DMS153 treated with DMSO at 0.1 percent for 48 hours (cell line): ENCODE measurements around the gene SBF2.

ENCODE experiments used
- DNase-seq: peaks from one replicate; lab custom pipeline; 2025; ENCODE audit not compliant: unreplicated experiment; lab: John Stamatoyannopoulos, UW

SBF2 gene

DNA sequence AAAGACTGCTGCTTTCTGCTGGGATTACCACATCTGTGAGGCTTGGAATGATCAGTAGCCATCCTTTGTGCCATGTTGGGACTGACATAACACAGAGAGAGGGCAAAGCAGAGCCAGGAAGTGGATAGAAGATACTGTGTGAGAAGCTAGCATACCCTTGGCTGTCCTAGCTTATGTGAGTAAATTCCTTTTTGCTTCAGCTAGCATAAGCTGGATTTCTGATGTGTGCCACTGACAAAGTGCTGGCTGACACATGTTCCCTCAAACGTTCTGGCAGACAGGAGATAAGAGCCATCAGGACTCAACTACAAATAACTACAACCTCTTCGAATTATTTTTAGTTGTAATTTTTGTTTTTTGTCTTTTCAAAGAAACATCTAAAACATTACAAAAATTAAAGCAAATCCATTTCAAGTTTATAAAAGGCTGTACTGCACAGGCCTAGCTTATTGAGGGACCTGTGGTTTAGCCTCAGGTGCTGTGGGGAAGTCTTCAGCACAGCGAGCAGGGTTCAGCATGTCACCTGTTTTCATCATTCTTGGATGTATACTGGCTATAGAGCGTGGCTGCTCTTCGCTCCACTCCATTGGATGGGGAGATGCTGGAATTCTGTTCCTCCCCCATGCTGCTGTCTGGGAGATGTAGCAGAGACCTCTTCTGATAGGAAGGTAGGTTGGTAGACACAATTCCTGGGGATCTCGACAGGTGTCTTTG is 509.3 kb downstream of the SBF2 start:
- no peak for DNase-seq

DNA sequence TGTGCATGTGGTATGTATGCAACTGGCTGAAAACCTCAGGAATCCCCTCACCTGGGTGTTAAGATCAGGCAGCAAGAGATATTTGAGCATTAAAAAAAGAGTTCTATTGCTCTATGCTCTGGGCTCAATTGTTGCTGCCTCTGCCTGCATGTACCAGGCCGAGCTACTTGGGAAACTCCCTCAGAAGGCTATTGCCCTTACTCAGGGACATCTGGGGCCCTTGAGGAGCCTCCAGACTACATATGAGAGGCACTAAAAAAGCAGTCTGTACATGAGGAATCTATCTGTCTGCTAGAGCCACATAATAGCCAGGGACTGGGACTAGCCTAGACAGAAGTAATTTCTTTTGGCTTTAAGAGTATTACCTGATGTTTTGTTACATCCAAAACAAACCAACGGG is 510.0 kb downstream of the SBF2 start:
- DNase-seq = no peak

DNA sequence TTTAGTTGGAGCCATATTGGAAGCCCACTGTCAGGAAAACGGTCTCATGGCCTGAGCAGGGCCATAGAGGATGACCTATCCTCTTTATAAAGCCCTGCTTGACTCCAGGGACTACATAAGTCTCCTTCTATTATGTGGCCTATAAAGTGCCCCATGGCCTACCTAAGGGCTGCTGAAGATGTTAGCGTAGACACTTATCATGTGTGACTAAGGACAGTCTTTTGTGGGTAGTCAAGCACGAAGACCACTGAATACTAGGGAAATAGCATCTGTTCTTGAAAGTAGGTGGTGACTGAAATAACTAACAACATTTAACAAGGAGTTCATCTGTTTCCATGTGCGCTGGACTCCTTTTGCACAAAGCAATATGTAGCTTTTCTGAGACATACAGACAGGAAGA is 513.1 kb downstream of the SBF2 start:
- no peak for DNase-seq

DNA sequence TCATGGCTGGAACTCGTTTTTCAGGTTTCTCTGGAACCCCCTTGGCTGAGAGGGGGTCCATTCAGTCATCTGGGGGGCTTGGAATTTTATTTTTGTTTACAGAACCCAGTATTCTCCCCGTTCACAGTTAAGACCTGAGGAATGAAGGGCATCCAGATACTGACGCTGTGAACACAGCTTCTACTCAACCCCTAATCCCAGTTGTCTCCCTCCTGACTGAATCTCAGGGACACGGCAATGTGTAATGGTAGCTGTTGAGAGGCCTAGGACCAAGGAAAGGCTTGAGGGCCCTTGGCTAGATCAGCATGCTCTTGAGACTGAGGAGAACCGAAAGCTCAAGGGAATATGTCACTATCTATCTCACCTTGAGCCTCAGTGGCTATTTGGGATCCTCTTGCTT is 516.5 kb downstream of the SBF2 start:
- no peak for DNase-seq

DNA sequence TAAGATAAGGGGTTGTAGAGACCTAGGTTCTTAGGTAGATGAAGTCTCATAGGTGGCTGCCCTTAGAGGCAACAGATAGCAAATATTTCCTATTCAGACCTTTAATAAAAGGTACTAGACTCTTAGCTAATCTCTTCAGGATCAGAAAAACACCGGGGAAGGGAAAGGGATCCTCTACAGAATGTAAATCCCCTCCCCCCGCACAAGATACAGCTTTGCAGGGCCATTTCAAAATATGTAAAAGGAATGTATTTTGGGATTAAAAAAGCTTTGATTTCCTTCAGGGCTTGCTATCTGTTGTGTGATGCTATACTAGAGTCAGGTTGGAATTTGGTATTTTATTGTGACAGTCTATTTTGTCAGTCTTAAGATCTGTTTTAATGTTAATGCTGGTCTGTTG is 517.0 kb downstream of the SBF2 start:
- no peak for DNase-seq

DNA sequence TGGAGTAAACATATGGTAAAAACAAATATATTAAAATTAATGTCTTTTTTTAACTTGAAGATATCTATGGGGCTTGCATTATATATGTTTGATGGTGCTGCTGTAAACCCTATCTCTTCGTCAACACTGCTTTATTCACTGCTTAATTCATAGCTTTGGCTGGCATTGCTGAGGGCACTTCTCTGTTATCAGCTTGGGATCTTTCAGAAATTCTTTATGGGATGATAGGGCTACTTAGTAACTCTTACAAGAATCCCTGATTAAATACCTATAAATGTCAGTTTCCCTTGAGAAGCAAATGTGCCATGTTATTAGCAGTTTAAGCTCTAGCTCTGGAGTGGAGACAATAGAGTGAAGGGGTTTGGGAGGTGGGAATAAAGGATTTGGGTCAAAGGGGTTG is 517.8 kb downstream of the SBF2 start:
- DNase-seq = no peak

DNA sequence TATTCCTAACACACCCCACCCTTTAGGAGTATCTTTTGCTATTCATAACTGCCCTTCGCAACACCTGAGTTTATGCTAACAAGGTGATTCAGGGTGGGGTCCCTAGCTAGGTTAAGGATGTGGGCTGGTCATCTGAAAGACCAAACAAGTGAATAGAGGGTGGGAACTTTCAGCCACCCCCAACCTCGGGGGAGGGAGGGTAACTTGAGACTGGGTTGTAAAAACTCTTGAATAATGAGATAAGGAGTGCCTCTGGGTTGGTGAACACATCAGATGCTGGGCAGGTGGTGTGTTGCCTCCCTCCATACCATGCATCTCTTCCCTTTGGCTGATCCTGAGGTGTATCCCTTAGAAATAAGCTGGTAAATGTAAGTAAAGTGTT is 518.6 kb downstream of the SBF2 start:
- no peak for DNase-seq

DNA sequence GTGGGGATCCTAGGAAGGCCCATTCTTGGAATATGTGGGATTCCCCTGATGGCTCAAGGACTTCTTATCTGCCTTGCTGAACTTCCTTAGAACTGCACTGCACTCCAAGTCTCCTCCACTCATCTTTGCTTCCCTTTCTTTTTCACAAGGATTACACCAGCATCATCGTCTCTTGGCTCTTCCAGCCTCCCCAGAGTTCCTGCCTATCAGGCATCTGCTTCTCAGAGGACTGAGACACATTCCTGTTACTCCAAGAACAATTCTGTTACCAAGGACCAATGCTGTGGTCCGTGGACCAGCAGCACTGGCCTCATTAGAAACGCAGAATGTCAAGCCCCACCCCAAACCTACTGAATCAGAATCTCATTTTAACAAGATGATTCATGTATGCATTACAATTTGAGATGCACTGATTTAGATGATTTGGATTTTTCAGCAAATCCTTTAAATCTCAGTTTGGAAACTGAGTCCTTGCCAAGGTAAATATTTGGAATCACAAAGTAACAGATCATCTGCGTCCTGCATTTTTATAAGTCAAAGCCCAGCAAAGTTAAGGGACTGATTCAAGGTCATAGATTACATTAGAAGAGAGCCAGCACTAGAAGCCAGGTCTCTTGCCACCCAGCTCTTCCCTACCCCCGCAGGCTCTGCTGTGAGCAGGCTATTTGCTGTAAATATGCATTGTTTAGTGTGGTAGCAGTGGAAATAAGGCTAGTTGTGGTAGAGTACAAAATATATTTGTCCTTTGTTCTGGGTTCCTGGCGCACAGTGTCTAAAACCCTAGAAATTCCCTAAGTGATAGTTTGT is 519.2 kb downstream of the SBF2 start:
- no peak for DNase-seq

DNA sequence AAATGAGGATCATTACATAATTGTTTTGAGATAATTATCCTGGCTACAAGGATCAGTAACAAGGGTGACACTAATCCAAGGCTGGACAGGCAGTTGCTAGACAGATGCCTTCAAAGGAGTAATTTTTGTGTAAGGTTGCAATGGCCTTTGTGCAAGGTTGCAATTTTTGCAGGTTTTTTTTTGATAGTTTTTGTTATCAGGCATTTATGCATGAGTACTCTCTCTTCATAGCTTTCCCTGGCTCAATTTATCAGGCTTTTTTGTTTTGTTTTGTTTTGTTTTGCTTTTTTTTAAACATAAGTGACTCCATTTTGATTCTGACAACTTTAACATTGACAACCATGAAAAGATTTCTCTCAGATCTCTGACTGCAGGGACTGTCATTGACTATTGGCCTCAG is 519.9 kb downstream of the SBF2 start:
- no peak for DNase-seq

DNA sequence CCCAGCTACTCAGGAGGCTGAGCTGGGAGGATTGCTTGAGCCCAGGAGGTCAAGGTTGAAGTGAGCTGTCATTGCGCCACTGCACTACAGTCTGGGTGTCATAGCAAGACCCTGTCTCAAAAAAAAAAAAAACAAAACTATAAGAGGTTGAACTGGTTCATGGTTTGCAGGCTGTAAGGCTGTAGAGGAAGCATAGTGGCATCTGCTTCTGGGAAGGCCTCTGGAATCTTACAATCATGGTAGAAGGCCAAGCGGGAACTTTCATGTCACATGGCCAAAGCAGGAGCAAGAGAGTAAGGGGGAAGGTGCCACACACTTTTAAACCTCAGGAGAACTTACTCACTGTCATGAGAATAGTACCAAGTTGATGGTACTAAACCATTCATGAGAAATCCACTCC is 520.5 kb downstream of the SBF2 start:
- DNase-seq = no peak

DNA sequence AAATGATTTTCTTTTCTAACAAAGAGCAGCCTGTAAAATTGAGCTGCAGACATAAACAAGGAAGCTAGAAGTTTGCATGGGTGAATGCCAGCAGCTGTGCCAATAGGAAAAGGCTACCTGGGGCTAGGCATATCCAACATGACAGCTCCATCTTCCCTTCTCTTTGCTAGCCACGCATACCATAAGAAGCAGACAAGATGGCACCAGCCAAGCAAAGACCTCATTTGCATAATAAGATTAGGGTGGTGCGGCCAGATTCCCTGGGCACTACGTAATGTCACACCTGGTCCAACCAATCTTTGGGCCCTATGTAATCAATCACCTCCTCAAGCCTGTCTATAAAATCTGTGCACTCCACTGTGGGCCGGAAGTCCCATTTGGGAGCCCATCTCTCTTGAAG is 521.8 kb downstream of the SBF2 start:
- DNase-seq = no peak

DNA sequence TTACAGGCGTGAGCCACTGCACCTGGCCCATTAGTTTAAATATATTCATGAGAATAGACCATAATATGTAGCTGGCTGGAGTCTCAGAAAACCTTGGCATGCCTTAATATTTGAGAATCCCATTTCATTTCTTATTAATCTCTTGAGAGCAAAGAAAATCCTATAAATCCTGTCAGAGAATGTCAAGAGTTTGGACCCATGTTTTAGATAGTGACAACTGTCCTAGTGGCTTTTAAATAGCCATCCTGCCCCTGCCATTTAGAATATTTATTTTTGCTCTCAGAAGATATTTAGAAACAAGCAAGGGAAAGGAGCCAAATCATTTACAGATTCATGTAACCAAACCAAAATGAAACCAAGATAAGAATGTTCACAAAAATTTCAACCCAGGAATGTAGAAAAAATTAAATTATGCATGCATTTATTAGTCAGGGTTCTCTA is 522.9 kb downstream of the SBF2 start:
- no peak for DNase-seq

DNA sequence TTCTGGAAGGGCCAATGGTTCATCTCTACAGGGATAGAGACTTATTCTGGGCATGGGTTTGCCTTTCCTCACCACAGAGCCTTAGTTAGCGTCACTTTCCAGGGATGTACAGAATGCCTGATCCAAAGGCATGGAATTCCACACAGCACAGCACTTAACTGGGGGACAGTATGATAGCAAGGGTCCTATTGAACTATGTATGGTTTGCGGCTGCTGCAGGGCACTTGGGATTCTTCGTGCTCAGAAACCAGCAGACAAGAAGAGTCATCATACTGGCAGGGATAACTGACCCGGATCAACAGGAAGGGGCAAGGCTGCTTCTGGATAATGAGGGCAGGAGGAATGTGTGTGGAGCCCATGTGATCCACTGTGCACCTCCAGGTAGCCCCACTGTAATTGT is 524.4 kb downstream of the SBF2 start:
- no peak for DNase-seq

DNA sequence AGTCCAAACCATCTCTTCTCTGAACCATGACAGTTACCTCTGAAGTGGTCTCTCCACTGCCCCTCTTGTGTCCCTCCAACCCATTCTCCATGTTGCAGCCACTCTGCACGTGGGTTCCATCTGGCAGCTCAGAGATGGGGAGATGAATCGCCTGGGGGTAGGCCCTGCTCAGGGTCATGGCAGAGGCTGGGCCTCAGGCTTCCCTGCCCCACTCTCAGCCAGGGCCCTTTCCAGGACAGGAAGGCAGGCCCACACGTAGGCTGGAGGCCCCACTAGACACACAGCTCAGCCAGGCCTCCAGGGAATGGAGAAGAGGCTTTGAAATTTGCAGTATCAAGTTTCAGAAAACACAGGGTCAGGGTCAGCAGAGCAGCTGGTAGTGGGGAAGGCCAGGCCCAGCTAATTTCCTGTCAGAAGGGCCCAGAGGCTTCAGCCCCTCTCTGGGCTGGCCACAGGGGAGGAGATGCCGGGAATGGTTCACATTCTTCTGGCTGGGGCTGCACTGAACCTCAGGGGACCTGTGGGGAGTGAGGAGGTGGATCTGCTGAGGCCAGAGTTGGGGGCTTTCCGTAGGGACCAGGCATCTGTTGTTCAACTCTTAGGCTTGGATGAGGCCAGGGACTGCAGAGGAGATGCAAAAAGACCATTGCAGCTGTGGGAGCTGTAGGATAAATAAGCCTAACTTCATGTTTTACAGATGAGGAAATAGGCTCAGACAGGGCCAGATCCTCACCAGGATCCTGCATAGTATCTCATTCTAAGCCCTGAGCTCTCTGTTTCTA is 528.5 kb downstream of the SBF2 start:
- DNase-seq = peak; percentile 13

DNA sequence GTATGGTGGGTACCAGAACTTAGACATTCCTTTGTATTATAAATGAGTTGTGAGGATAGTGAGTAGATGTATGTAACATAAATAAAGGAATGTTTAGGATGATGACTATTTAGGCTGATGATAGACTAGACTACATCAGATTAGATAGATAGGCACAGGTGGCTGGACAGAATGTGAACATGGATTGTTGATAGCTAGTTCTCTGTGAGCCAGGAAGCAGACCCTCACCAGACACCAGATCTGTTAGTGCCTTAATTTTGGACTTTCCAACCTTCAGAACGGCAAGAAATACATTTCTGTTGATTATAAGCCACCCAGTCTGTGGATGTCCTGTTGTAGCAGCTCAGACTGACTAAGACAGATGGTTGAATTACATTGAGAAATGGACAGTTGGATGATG is 530.7 kb downstream of the SBF2 start:
- DNase-seq = no peak

DNA sequence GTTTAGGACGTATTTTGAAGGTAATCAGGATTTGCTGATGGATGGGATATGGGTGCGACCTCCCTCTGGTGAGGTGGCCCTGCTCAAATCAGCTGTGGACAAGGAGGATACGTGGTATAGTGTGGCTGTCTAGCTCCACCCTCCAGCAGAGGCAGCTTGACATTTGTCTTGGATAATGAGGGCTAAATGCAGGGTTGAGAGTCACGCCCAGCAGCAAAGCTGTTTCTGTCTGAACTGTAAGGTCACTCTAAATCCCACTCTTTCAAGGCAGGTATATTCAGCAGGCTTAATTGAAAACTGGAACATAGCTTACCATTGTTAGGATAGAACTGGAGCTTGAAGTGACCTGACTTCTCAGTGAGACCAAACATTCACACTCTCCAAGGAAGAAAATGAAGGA is 531.5 kb downstream of the SBF2 start:
- DNase-seq = no peak

DNA sequence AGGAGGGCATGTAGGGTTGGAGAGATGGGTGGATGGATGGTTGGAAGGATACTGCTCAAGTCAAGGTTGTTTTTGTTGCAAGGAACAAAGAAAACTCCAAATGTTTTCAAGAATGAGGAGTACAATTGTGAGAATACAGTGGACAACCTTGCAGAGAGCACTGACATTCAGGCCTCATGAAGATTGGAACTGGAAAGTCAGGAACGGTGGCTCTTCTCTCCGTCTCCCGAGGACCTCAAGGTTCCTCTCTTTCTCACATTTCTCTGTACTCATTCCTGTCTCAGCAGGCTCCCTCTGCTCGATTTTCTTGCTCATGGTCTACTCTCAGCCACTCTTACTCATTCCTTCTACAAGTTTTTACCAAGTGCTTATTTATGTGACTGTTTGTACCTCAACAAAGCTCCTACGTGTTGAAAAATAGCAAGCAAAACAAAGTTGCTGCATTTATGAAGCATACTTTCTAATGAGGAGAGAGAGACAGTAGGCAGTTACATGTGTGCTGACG is 532.5 kb downstream of the SBF2 start:
- no peak for DNase-seq

DNA sequence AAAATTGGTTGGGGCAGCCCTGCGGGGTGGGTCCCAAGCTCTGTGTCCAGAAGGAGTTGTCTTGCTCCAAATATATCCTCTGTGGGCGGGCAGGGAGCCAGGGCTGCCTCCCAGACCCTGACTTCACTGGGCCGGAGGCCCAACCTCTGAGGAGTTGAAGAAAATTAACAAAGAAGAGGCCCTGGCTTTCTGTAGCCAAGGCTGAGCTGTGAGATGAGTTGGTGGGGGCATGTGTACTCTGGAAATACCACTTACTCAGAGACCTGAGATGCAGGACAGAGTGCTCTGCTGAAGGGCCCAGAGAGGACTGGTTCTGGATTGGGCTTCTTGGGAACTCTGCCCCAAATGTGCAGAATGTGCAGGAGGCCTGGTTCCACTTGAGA is 533.8 kb downstream of the SBF2 start:
- DNase-seq = no peak

DNA sequence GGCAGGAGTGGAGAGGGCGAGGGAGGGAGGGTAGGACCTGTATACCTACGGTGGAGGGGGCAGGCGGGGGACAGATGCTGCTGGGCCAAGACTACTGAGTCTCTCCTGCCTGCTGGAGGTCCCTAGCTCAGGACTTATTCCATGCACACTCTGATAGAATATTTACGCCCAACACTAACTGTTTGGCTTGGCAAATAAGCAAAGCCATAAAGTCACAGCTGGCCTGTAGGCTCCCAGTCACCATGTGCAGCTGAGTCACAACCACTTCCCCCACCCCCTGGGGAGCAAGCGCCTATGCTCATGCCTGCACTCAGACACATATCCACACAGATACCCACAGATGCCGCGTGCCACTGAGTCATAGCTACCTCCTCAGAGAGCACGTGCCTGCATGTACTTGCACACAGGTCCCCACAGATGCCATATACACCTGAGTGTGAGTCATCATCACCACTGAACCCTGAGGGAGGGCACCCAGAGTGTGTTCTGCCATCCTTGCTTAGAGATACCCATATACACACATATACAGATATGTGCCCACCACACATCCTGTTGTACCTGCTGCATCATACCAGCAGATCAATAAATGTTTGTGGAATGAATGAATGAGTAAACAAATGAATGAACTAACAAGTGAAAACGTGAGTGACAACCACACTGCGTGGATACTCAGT is 534.4 kb downstream of the SBF2 start:
- DNase-seq = peak; percentile 74

DNA sequence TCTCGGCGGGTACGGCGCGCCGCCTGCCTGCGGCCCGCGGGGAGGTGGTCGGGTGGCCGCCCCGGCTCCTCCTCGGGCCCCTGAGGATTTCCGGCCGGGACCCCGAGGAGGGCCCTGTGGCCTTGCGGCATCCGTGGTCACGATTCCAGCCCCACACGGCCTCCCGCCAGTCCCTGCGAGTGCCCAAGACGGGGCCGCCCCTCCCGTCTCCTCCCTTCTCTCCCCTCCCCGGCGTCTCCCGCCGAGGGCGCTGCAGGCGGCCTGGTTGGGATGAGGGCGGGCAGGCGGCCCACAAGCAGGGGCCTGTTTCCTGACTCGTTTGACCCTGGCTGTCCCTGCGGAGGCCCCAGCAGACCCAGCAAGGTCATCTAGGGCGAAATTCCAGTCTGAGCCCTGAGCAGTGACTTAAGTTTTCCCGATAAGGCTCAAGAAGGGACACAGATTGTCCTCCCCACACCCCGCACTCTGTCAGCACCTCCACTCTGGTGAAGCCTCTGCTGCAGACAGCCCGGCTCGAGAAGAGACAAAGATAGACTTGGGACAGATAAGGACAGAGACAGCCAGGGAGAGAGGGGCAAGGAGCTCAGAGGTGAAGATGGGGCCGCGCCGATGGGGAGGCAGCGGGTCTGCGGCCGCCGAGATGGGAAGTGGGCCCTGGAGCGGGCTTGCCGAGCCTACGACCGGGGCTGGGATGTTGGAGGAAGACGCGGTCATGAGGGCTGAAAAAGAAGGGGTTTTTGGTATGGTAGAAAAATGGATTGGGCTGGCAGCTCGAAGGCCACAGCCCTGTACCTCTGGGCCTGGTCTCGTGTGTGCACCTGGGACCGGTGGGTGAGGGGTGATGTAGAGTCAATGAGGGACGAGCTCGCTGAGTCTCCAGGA is 535.1 kb downstream of the SBF2 start:
- no peak for DNase-seq
